HG03139 (cell line): Measurements from ENCODE around the gene SFTPA2.
"Not testable (repeated sequence)": the region's sequence is repeated elsewhere in the genome, so short reads cannot be mapped to it uniquely, and the experiment has no call there.

ENCODE experiments used
- ATAC-seq: cut with Tn5 transposase; IDR thresholded peaks from one replicate; pipeline ENCODE4 v1.9.1; 2021; ENCODE audit not compliant: unreplicated experiment

SFTPA2 gene

GRCh38 chr10:79511891-79512583, 48.2 kb downstream of the SFTPA2 start, which contains the start of gene EIF5AL1:
TSS of gene EIF5AL1 (plus strand) at chr10:79512533. CDS start at chr10:79512650, 117 bp downstream.
- not testable (repeated sequence) for ATAC-seq

- not testable (repeated sequence) for ATAC-seq
Measured at GRCh38 chr10:79509934-79510508, 50.2 kb downstream of the SFTPA2 start.

GRCh38 chr10:79509306-79509933, 50.8 kb downstream of the SFTPA2 start:
- ATAC-seq, result not testable (repeated sequence)

DNA sequence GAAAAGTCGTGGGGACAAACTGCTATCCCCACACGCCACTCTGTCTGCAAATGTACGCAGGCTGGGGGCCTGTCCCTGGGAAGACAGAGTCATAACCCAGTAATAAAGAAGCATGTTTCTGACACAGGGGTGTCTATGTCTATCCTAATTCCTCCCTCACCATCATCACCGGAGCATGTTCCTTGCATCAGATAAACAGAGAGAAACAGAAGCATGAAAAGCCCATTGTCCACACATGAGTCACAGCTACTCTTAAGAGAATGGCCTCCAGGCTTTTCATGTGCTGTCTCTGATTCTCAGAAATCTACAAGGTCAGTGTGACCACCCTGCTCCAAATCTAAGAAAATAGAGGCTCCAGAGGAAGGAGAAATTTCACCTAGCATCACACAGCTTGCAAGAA, 52.0 kb downstream of the SFTPA2 start:
- not testable (repeated sequence) for ATAC-seq

DNA sequence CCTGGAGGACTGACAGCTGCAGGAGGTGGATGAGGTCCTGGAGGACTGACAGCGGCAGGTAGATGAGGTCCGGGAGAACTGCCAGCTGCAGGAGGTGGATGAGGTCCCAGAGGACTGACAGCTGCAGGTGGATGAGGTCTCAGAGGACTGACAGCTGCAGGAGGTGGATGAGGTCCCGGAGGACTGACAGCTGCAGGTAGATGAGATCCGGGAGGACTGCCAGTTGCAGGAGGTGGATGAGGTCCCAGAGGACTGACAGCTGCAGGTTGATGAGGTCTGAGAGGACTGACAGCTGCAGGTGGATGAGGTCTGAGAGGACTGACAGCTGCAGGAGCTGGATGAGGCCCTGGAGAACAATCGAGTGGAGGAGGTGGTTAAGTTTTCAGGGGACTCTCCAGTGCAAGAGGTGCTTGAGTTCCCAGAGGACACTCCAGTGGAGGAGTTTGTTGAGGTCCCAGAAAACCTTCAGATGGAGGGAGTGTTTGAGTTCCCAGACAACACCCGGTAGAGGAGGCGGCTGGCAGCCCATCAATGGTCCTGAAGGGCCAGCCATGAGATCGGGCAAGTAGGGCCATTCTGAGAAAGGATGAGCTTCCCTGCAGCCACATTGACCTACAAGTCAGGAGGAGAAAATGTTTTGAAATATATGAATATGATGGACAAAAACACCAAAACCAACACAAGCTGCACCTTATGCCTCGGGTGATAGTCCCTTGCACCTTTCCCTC, 52.6 kb downstream of the SFTPA2 start:
- ATAC-seq, result no peak
